Neural progenitor cell (in vitro differentiated cells): Measurements from ENCODE around the gene OR8B4. TPM values are rescaled to one million over a fixed set of nuclear protein-coding genes. Genes with fewer than 3 reads are reported as not detected.

ENCODE experiments used
- DNase-seq: peaks from one replicate; pipeline ENCODE4 v3.0.0-alpha.2; 2016; ENCODE audit warnings: low spot score
- H2AFZ ChIP-seq: fragments of 200-600 bp; sonication (generic); replicated peaks from 2 replicates; pipeline ENCODE4 v1.6.1; 2016; ENCODE audit warnings: antibody characterized with exemption
- H3F3A ChIP-seq: fragments of 200-600 bp; sonication (generic); 2 replicates; pipeline ENCODE4 v1.6.1; 2016; ENCODE audit warnings: antibody characterized with exemption, low read depth
- H3K27ac ChIP-seq: fragments of 200-600 bp; sonication (generic); 2 replicates; pipeline ENCODE4 v1.5.1; 2016; ENCODE audit warnings: mild to moderate bottlenecking
- H3K27me3 ChIP-seq: fragments of 200-600 bp; sonication (generic); 2 replicates; pipeline ENCODE4 v1.6.1; 2016; ENCODE audit warnings: mild to moderate bottlenecking, moderate library complexity
- H3K36me3 ChIP-seq: fragments of 200-600 bp; sonication (generic); 2 replicates; pipeline ENCODE4 v1.5.1; 2016
- H3K4me1 ChIP-seq: fragments of 200-600 bp; sonication (generic); 2 replicates; pipeline ENCODE4 v1.6.1; 2016; ENCODE audit warnings: mixed run types
- H3K4me2 ChIP-seq: fragments of 200-600 bp; sonication (generic); 2 replicates; pipeline ENCODE4 v1.6.1; 2016
- H3K4me3 ChIP-seq: fragments of 200-600 bp; sonication (generic); 2 replicates; pipeline ENCODE4 v1.5.1; 2016
- H3K79me2 ChIP-seq: fragments of 200-600 bp; sonication (generic); 2 replicates; pipeline ENCODE4 v1.6.1; 2016; ENCODE audit warnings: low read depth
- H3K9ac ChIP-seq: fragments of 200-600 bp; sonication (generic); 2 replicates; pipeline ENCODE4 v1.6.1; 2016
- H3K9me3 ChIP-seq: fragments of 200-600 bp; sonication (generic); 2 replicates; pipeline ENCODE4 v1.5.1; 2016; ENCODE audit warnings: low read depth
- H4K20me1 ChIP-seq: fragments of 200-600 bp; sonication (generic); 2 replicates; pipeline ENCODE4 v1.6.1; 2016; ENCODE audit warnings: low read depth
- H3K27ac Mint-ChIP-seq: 3 replicates; pipeline ENCODE4 v1.8.0; 2021; ENCODE audit warnings: mixed read lengths
- H3K27me3 Mint-ChIP-seq: 2 replicates; pipeline ENCODE4 v1.8.0; 2022; ENCODE audit warnings: low read depth, mild to moderate bottlenecking, inconsistent platforms, moderate library complexity, mixed read lengths; ENCODE audit not compliant: insufficient read depth
- H3K36me3 Mint-ChIP-seq: 3 replicates; pipeline ENCODE4 v1.8.0; 2021; ENCODE audit warnings: mixed read lengths
- H3K4me1 Mint-ChIP-seq: 3 replicates; pipeline ENCODE4 v1.8.0; 2021; ENCODE audit warnings: mixed read lengths
- H3K4me3 Mint-ChIP-seq: 3 replicates; pipeline ENCODE4 v1.8.0; 2021; ENCODE audit warnings: mild to moderate bottlenecking, moderate library complexity, mixed read lengths
- H3K9me3 Mint-ChIP-seq: 3 replicates; pipeline ENCODE4 v1.8.0; 2020; ENCODE audit warnings: mixed read lengths
- CTCF ChIP-seq: fragments of 200-600 bp; sonication (generic); IDR thresholded peaks from 2 replicates; pipeline ENCODE4 v1.5.1; 2017; ENCODE audit warnings: antibody characterized with exemption, mild to moderate bottlenecking
- EZH2 ChIP-seq: fragments of 200-600 bp; sonication (generic); IDR thresholded peaks from 2 replicates; pipeline ENCODE4 v1.6.1; 2017; ENCODE audit warnings: antibody characterized with exemption, mild to moderate bottlenecking, moderate library complexity
- EZH2phosphoT487 ChIP-seq: fragments of 200-600 bp; sonication (generic); IDR thresholded peaks from 2 replicates; pipeline ENCODE4 v1.6.1; 2017; ENCODE audit warnings: antibody characterized with exemption
- total RNA-seq: library from RNA; depleted of rRNA; stranded (reverse); fragments of >200 nt; gene quantifications from 2 replicates; pipeline ENCODE4 v1.2.3, GENCODE V29; 2015; ENCODE audit warnings: low replicate concordance

OR8B4 gene
- total RNA-seq, 1 donor from 2014 or later = not detected

GRCh38 chr11:124440608-124441007, 15.9 kb upstream of the OR8B4 start:
- no peaks in the 10 kb centered on the region for H3K79me2 ChIP-seq
- H4K20me1 ChIP-seq = no peaks in the 10 kb centered on the region
- Mint-ChIP-seq H3K36me3 (no peaks in the 10 kb centered on the region), H3K4me1 (peaks cover 10% of the 10 kb centered on the region), H3K9me3 (no peaks in the 10 kb centered on the region), H3K27ac (peak overlapping the region; percentile 43), H3K27me3 (peaks cover 2% of the 10 kb centered on the region), H3K4me3 (no peak overlapping the region)
- no peak overlapping the region for H3K27ac ChIP-seq
- TF ChIP-seq CTCF = no peak
- TF ChIP-seq EZH2phosphoT487 = no peak
- no peak for TF ChIP-seq EZH2
- no peaks in the 10 kb centered on the region for H3K4me1 ChIP-seq
- no peak overlapping the region for H2AFZ ChIP-seq
- H3K27me3 ChIP-seq = peaks cover 14% of the 10 kb centered on the region
- no peaks in the 10 kb centered on the region for H3K36me3 ChIP-seq
- DNase-seq = no peak
- H3K4me2 ChIP-seq = no peak overlapping the region
- no peak overlapping the region for H3K9ac ChIP-seq
- no peaks in the 10 kb centered on the region for H3K9me3 ChIP-seq
- H3F3A ChIP-seq = no peaks in the 10 kb centered on the region
- no peak overlapping the region for H3K4me3 ChIP-seq

- H3K4me3 ChIP-seq = no peak overlapping the region
- H3K4me2 ChIP-seq = no peak overlapping the region
- no peak overlapping the region for H3K27ac ChIP-seq
- H3K79me2 ChIP-seq = no peaks in the 10 kb centered on the region
- Mint-ChIP-seq H3K27ac (no peak overlapping the region), H3K36me3 (no peaks in the 10 kb centered on the region), H3K27me3 (peaks cover 4% of the 10 kb centered on the region), H3K4me3 (no peak overlapping the region), H3K4me1 (peaks cover 2% of the 10 kb centered on the region), H3K9me3 (peaks cover 2% of the 10 kb centered on the region)
- no peaks in the 10 kb centered on the region for H3K36me3 ChIP-seq
- no peak overlapping the region for H3K9ac ChIP-seq
- H3K9me3 ChIP-seq = no peaks in the 10 kb centered on the region
- H3F3A ChIP-seq = no peaks in the 10 kb centered on the region
- peaks cover 13% of the 10 kb centered on the region for H3K27me3 ChIP-seq
- TF ChIP-seq CTCF (no peak), EZH2 (no peak)
- no peak overlapping the region for H2AFZ ChIP-seq
- no peak for DNase-seq
- H4K20me1 ChIP-seq = no peaks in the 10 kb centered on the region
- H3K4me1 ChIP-seq = no peaks in the 10 kb centered on the region
Measured at GRCh38 chr11:124434699-124435098, 10.0 kb upstream of the OR8B4 start.

GRCh38 chr11:124429599-124429998, 4.9 kb upstream of the OR8B4 start:
- Mint-ChIP-seq H3K4me1 (no peaks in the 10 kb centered on the region), H3K36me3 (no peaks in the 10 kb centered on the region), H3K4me3 (no peak overlapping the region), H3K9me3 (peaks cover 9% of the 10 kb centered on the region), H3K27ac (no peak overlapping the region), H3K27me3 (peaks cover 5% of the 10 kb centered on the region)
- Histone ChIP-seq H3K4me2 (no peak overlapping the region), H2AFZ (no peak overlapping the region), H4K20me1 (no peaks in the 10 kb centered on the region), H3K4me3 (no peak overlapping the region), H3F3A (no peaks in the 10 kb centered on the region), H3K4me1 (no peaks in the 10 kb centered on the region), H3K27me3 (no peaks in the 10 kb centered on the region), H3K79me2 (no peaks in the 10 kb centered on the region), H3K36me3 (no peaks in the 10 kb centered on the region), H3K9me3 (no peaks in the 10 kb centered on the region), H3K27ac (no peak overlapping the region), H3K9ac (no peak overlapping the region)
- no peak for DNase-seq
- no peak for TF ChIP-seq CTCF
- TF ChIP-seq EZH2 = no peak
- TF ChIP-seq EZH2phosphoT487 = no peak
